NOMO-1 treated with dmso at 0.1 percent for 144 hours (cell line): Measurements from ENCODE around the gene SPDYE16.
"Not testable (repeated sequence)": the region's sequence is repeated elsewhere in the genome, so short reads cannot be mapped to it uniquely, and the experiment has no call there.

Source experiments
- DNase-seq: peaks from one replicate; lab custom pipeline; 2025; ENCODE audit not compliant: unreplicated experiment; lab: John Stamatoyannopoulos, UW

Gene SPDYE16

GRCh38 chr7:76505168-76506080, 37.7 kb downstream of the SPDYE16 start:
- DNase-seq = no peak

- not testable (repeated sequence) for DNase-seq
Observed at GRCh38 chr7:76504351-76505167, 38.5 kb downstream of the SPDYE16 start.

GRCh38 chr7:76503244-76503643, 39.9 kb downstream of the SPDYE16 start:
- DNase-seq = not testable (repeated sequence)

- not testable (repeated sequence) for DNase-seq
Observed at GRCh38 chr7:76502836-76503235, 40.3 kb downstream of the SPDYE16 start.

GRCh38 chr7:76502224-76502623, 40.9 kb downstream of the SPDYE16 start:
- not testable (repeated sequence) for DNase-seq

GRCh38 chr7:76499924-76500241, 43.2 kb downstream of the SPDYE16 start:
- DNase-seq = not testable (repeated sequence)

- DNase-seq = not testable (repeated sequence)
Observed at GRCh38 chr7:76499201-76499923, 43.7 kb downstream of the SPDYE16 start.

- DNase-seq = not testable (repeated sequence)
Observed at GRCh38 chr7:76498583-76499200, 44.4 kb downstream of the SPDYE16 start.

GRCh38 chr7:76497918-76498582, 45.0 kb downstream of the SPDYE16 start:
- not testable (repeated sequence) for DNase-seq

GRCh38 chr7:76495717-76496116, 47.4 kb downstream of the SPDYE16 start:
- not testable (repeated sequence) for DNase-seq

- not testable (repeated sequence) for DNase-seq
Observed at GRCh38 chr7:76492139-76492538, 51.0 kb downstream of the SPDYE16 start.

- DNase-seq = not testable (repeated sequence)
Observed at GRCh38 chr7:76487969-76488368, 55.1 kb downstream of the SPDYE16 start.

GRCh38 chr7:76486618-76487017, 56.5 kb downstream of the SPDYE16 start:
- DNase-seq = not testable (repeated sequence)

GRCh38 chr7:76485822-76486610, 57.1 kb downstream of the SPDYE16 start:
- not testable (repeated sequence) for DNase-seq

- DNase-seq = not testable (repeated sequence)
Observed at GRCh38 chr7:76484456-76484855, 58.6 kb downstream of the SPDYE16 start.

GRCh38 chr7:76483081-76483480, 60.0 kb downstream of the SPDYE16 start:
- DNase-seq = not testable (repeated sequence)

GRCh38 chr7:76482660-76483059, 60.4 kb downstream of the SPDYE16 start:
- not testable (repeated sequence) for DNase-seq
